ENCODE measurements around the gene SLC7A14. TPM values are rescaled to one million over a fixed set of nuclear protein-coding genes. Genes with fewer than 3 reads are reported as not detected.

SLC7A14 gene
- total and polyA plus RNA-seq, 2 of the 4 experiments (the other 2 are of a cell fraction): 2.7 to 6.8 TPM

DNA sequence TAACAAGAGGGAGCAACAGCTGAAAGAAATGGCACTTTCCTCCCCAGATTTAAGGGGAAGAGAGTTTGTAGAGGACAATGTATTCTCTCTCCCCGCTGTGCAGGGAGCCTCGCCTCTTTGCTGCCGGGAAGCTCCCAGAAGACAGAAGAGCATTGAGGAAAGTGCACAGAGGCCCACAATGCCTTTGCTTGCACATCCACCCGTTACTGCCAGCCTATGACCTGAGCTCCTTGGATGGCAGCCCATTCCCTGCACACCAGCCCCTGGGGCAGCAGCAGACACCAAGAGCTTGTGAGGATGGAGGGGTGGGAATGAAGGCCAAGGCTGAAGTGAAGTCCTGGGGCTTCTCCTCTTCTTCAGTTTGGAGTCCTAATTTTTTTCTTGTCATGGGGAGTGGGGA lies 100.2 kb downstream of the SLC7A14 start:
- H3K56ac ChIP-seq (ENCODE audit: extremely low read depth, insufficient read depth, low read length): no peak overlapping the region
- H3K23ac ChIP-seq (ENCODE audit: low read depth, low read length): no peak overlapping the region
- H2BK120ac ChIP-seq (ENCODE audit: low read depth, low read length): no peak overlapping the region
- H3K9ac ChIP-seq (ENCODE audit: low read depth, low read length): no peak overlapping the region
- ChIA-PET POLR2A (ENCODE audit: unreplicated experiment) (no interaction called here), CTCF (no interaction called here)
- no peak overlapping the region for H3K27ac ChIP-seq (ENCODE audit: insufficient read depth, low read length)
- DNase-seq: no peak
- H3K36me3 ChIP-seq (ENCODE audit: control insufficient read depth, insufficient read depth, low read length): no peaks in the 10 kb centered on the region
- H3K27me3 ChIP-seq (ENCODE audit: control insufficient read depth, insufficient read depth, low read length): peaks cover 2% of the 10 kb centered on the region; the same call in 1 of the 2 replicates
- H3K14ac ChIP-seq (replicated peaks; ENCODE audit: low read depth, low read length): no peak overlapping the region
- ATAC-seq (ENCODE audit: low read depth): no peak
- no CpG with 5 or more reads among the region's 4 CpGs for WGBS, 2 experiments (ENCODE audit: extremely low coverage in 2 of 2, insufficient read length in 1 of 2)
- H3K4ac ChIP-seq (ENCODE audit: low read depth, low read length): no peak overlapping the region
- no peaks in the 10 kb centered on the region; the same call in 1 of the 2 replicates for H3K4me1 ChIP-seq (ENCODE audit: control insufficient read depth, insufficient read depth, low read length)
- TF ChIP-seq MAZ (IDR thresholded peaks at IDR 0.05; ENCODE audit: borderline replicate concordance, low read depth, low read length) (no peak), SMC3 (IDR thresholded peaks at IDR 0.05; ENCODE audit: low read depth, low read length) (no peak), CHD1 (IDR thresholded peaks at IDR 0.05; ENCODE audit: low read depth, low read length) (no peak), RAD21 (IDR thresholded peaks at IDR 0.05; ENCODE audit: low read length) (no peak), NFE2L2 (IDR thresholded peaks at IDR 0.05; ENCODE audit: low read depth, low read length) (no peak), POLR2A (IDR thresholded peaks at IDR 0.05; ENCODE audit: low read depth, low read length) (no peak), BHLHE40 (IDR thresholded peaks at IDR 0.05; ENCODE audit: low read depth, low read length) (no peak)
- H2BK20ac ChIP-seq (ENCODE audit: low read depth, low read length): no peak overlapping the region
- no peak overlapping the region for H3K18ac ChIP-seq (ENCODE audit: low read depth, low read length)
- no TSS peak for BruUV-seq (replicated peaks)
- dilution Hi-C loops (cut with HindIII; ENCODE audit: low sequenced_read_pairs, unreplicated experiment): no loop called here
- no peak overlapping the region for H4K5ac ChIP-seq (ENCODE audit: low read depth, low read length)
- H2AFZ ChIP-seq (replicated peaks; ENCODE audit: low read length, poor library complexity): no peak overlapping the region
- H4K20me1 ChIP-seq (ENCODE audit: insufficient read depth, low read length): no peaks in the 10 kb centered on the region
- no peak overlapping the region for H3K4me3 ChIP-seq (ENCODE audit: insufficient read depth, low read depth, low read length)
- no peak overlapping the region for H4K91ac ChIP-seq (ENCODE audit: insufficient read depth, low read depth, low read length)
- H3K79me1 ChIP-seq (ENCODE audit: low read depth in 1 of 2, low read length in 2 of 2): no peaks in the 10 kb centered on the region
- intact Hi-C loops (cut with micrococcal nuclease): no loop called here
- no peak overlapping the region for H2BK15ac ChIP-seq (ENCODE audit: low read depth, low read length)
- no peak overlapping the region for H2BK5ac ChIP-seq (ENCODE audit: low read depth, low read length, poor library complexity, severe bottlenecking)
- H4K8ac ChIP-seq (ENCODE audit: low read depth in 2 of 2, low read length in 2 of 2): no peak overlapping the region
- no peaks in the 10 kb centered on the region for H3K9me3 ChIP-seq (ENCODE audit: control insufficient read depth, insufficient read depth, low read length)
- no peak overlapping the region for H2AK9ac ChIP-seq (replicated peaks; ENCODE audit: low read depth, low read length, poor library complexity)
- H2AK5ac ChIP-seq (ENCODE audit: low read depth, low read length): no peak overlapping the region
- no peak overlapping the region for H3K4me2 ChIP-seq (ENCODE audit: low read depth, low read length)
- in situ Hi-C loops (cut with MboI; ENCODE audit: low sequenced_read_pairs): no loop called here
- H3K9me1 ChIP-seq (ENCODE audit: insufficient read depth, low read length): 0 out of 2 replicates have a peak, but pooled peaks cover 3% of the 10 kb centered on the region

Data from IMR-90 (cell line).